Measurements from ENCODE around the gene TSHZ2.

The TSHZ2 gene

GRCh38 chr20:53097371-53097770 is 125.2 kb downstream of the TSHZ2 start:
- TF ChIP-seq POLR2AphosphoS5 (IDR thresholded peaks at IDR 0.05; ENCODE audit: low read depth, low read length) (no peak), SIN3A (IDR thresholded peaks at IDR 0.05; ENCODE audit: borderline replicate concordance, insufficient read depth, low read length) (no peak), FOXP2 (optimal IDR thresholded peaks at IDR 0.05; ENCODE audit: borderline replicate concordance, extremely low read depth, extremely low read length, insufficient read depth) (no peak), TAF1 (IDR thresholded peaks at IDR 0.05; ENCODE audit: borderline replicate concordance, insufficient read depth, low read length) (no peak), REST (IDR thresholded peaks at IDR 0.05; ENCODE audit: insufficient read depth in 1 of 2, low read depth in 2 of 2, low read length in 2 of 2) (no peak)

- TF ChIP-seq POLR2AphosphoS5 (IDR thresholded peaks at IDR 0.05; ENCODE audit: low read depth, low read length) (no peak), FOXP2 (optimal IDR thresholded peaks at IDR 0.05; ENCODE audit: borderline replicate concordance, extremely low read depth, extremely low read length, insufficient read depth) (no peak), SIN3A (IDR thresholded peaks at IDR 0.05; ENCODE audit: borderline replicate concordance, insufficient read depth, low read length) (no peak), TAF1 (IDR thresholded peaks at IDR 0.05; ENCODE audit: borderline replicate concordance, insufficient read depth, low read length) (no peak), REST (IDR thresholded peaks at IDR 0.05; ENCODE audit: insufficient read depth in 1 of 2, low read depth in 2 of 2, low read length in 2 of 2) (no peak)
Observed at GRCh38 chr20:53097791-53098190, 125.6 kb downstream of the TSHZ2 start.

DNA sequence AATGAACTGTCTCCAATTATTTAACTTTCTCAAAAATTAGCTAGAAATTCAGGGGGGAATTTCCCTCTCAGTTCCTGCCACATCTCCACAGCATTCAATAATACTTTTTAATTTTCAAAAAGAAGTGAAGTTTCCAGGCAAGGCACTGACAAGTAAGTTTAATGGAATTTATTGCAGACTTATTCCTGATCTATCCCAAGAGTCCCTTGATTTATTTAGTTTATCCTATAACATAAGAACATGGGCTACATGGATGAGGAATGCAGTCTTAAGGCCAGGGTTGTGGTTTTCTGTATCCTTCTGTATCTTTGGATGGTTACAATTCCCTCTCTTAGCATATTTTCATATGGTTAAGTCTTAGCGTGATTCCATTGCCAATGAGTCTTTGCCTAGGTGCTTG is 126.5 kb downstream of the TSHZ2 start:
- TF ChIP-seq TAF1 (IDR thresholded peaks at IDR 0.05; ENCODE audit: borderline replicate concordance, insufficient read depth, low read length) (no peak), POLR2AphosphoS5 (IDR thresholded peaks at IDR 0.05; ENCODE audit: low read depth, low read length) (no peak), SIN3A (IDR thresholded peaks at IDR 0.05; ENCODE audit: borderline replicate concordance, insufficient read depth, low read length) (no peak), REST (IDR thresholded peaks at IDR 0.05; ENCODE audit: insufficient read depth in 1 of 2, low read depth in 2 of 2, low read length in 2 of 2) (no peak), FOXP2 (optimal IDR thresholded peaks at IDR 0.05; ENCODE audit: borderline replicate concordance, extremely low read depth, extremely low read length, insufficient read depth) (no peak)

DNA sequence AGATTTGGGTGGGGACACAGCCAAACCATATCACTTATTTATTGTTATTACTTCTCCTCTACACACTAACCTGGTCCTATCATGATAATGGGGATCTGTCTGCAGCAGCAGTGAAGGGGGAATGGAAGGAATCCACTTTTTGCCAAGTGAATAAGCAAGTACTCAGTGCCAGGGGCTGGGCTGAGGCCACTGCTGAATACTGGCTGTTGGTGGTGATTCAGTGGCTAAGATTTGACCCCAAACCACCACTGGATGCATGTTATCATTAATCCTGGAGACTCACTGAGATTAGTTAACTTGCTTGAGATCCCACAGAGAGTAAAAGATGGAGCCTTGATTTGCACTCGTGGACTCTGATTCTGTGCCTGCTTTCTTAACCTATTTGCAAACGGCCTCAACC is 127.7 kb downstream of the TSHZ2 start:
- TF ChIP-seq FOXP2 (optimal IDR thresholded peaks at IDR 0.05; ENCODE audit: borderline replicate concordance, extremely low read depth, extremely low read length, insufficient read depth) (no peak), REST (IDR thresholded peaks at IDR 0.05; ENCODE audit: insufficient read depth in 1 of 2, low read depth in 2 of 2, low read length in 2 of 2) (no peak), TAF1 (IDR thresholded peaks at IDR 0.05; ENCODE audit: borderline replicate concordance, insufficient read depth, low read length) (no peak), POLR2AphosphoS5 (IDR thresholded peaks at IDR 0.05; ENCODE audit: low read depth, low read length) (no peak), SIN3A (IDR thresholded peaks at IDR 0.05; ENCODE audit: borderline replicate concordance, insufficient read depth, low read length) (no peak)

GRCh38 chr20:53100476-53100911 is 128.3 kb downstream of the TSHZ2 start:
- TF ChIP-seq SIN3A (IDR thresholded peaks at IDR 0.05; ENCODE audit: borderline replicate concordance, insufficient read depth, low read length) (no peak), TAF1 (IDR thresholded peaks at IDR 0.05; ENCODE audit: borderline replicate concordance, insufficient read depth, low read length) (no peak), POLR2AphosphoS5 (IDR thresholded peaks at IDR 0.05; ENCODE audit: low read depth, low read length) (no peak), FOXP2 (optimal IDR thresholded peaks at IDR 0.05; ENCODE audit: borderline replicate concordance, extremely low read depth, extremely low read length, insufficient read depth) (no peak), REST (IDR thresholded peaks at IDR 0.05; ENCODE audit: insufficient read depth in 1 of 2, low read depth in 2 of 2, low read length in 2 of 2) (no peak)

All from PFSK-1 (cell line).